ENCODE results near the gene FERMT2.

DNA sequence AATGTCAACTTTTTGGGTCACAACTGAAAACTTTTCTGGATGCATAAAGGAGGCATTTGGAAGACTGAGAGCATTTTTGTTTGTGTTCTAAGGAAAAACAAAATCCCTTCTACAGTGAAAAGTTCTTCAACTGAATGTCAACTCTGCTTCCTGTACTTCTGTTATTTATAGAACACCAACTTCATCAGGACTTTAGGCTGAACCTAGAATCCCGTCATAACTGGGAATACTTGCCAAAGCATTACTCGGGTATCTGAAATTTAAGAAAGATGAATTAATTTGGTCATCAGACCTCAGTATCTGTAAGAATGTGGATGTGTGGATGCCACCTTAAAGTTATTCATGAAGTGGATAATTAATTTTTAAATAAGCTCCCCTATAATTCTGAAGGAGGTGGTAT, 73.2 kb downstream of the FERMT2 start:
- TF ChIP-seq, protein P1, sequence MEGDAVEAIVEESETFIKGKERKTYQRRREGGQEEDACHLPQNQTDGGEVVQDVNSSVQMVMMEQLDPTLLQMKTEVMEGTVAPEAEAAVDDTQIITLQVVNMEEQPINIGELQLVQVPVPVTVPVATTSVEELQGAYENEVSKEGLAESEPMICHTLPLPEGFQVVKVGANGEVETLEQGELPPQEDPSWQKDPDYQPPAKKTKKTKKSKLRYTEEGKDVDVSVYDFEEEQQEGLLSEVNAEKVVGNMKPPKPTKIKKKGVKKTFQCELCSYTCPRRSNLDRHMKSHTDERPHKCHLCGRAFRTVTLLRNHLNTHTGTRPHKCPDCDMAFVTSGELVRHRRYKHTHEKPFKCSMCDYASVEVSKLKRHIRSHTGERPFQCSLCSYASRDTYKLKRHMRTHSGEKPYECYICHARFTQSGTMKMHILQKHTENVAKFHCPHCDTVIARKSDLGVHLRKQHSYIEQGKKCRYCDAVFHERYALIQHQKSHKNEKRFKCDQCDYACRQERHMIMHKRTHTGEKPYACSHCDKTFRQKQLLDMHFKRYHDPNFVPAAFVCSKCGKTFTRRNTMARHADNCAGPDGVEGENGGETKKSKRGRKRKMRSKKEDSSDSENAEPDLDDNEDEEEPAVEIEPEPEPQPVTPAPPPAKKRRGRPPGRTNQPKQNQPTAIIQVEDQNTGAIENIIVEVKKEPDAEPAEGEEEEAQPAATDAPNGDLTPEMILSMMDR (IDR thresholded peaks at IDR 0.05) = no peak
- TF ChIP-seq POLR2A (IDR thresholded peaks at IDR 0.05) = no peak
